Measurements from ENCODE around the gene CHD6. TPM values are rescaled to one million over a fixed set of nuclear protein-coding genes. Genes with fewer than 3 reads are reported as not detected.

Gene CHD6
- total RNA-seq, 4 donors from 2014 or later, result 24.7 to 89.7 (median 36.6) TPM

DNA sequence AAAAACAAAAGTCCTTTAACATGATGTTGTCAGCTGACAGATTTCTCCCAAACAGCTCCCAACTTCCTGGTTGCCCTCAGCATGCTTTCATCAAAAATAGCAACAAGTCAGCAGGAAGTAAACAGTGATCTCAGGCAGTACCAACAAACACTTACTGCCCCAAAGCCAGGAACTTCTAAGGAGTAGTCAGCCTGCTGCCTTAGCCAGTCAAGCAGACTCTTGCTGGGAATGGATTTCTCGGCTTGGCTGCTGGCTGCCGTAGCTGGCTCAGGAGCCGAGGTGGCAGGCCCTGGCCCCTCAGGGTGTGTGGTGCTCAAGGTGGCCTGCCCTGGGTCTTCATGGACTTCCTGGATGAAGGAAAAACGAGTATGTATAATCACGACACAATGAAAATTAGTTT lies 205.0 kb downstream of the CHD6 start:
- TF ChIP-seq, protein P1, sequence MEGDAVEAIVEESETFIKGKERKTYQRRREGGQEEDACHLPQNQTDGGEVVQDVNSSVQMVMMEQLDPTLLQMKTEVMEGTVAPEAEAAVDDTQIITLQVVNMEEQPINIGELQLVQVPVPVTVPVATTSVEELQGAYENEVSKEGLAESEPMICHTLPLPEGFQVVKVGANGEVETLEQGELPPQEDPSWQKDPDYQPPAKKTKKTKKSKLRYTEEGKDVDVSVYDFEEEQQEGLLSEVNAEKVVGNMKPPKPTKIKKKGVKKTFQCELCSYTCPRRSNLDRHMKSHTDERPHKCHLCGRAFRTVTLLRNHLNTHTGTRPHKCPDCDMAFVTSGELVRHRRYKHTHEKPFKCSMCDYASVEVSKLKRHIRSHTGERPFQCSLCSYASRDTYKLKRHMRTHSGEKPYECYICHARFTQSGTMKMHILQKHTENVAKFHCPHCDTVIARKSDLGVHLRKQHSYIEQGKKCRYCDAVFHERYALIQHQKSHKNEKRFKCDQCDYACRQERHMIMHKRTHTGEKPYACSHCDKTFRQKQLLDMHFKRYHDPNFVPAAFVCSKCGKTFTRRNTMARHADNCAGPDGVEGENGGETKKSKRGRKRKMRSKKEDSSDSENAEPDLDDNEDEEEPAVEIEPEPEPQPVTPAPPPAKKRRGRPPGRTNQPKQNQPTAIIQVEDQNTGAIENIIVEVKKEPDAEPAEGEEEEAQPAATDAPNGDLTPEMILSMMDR (IDR thresholded peaks at IDR 0.05), result no peak
- TF ChIP-seq POLR2AphosphoS5 (IDR thresholded peaks at IDR 0.05) (no peak), EP300 (IDR thresholded peaks at IDR 0.05) (no peak), POLR2A (IDR thresholded peaks at IDR 0.05) (no peak)
- no peak for DNase-seq (ENCODE audit: low spot score in 2 of 2)
- Histone ChIP-seq H3K4me1 (peaks cover 25% of the 10 kb centered on the region), H3K27me3 (no peaks in the 10 kb centered on the region), H3K27ac (peak overlapping the region; percentile 5), H3K9me3 (no peaks in the 10 kb centered on the region), H3K36me3 (peaks cover 91% of the 10 kb centered on the region), H3K4me3 (no peak overlapping the region)
- WGBS, result 87% methylated on average over 5 of the region's 5 CpGs

DNA sequence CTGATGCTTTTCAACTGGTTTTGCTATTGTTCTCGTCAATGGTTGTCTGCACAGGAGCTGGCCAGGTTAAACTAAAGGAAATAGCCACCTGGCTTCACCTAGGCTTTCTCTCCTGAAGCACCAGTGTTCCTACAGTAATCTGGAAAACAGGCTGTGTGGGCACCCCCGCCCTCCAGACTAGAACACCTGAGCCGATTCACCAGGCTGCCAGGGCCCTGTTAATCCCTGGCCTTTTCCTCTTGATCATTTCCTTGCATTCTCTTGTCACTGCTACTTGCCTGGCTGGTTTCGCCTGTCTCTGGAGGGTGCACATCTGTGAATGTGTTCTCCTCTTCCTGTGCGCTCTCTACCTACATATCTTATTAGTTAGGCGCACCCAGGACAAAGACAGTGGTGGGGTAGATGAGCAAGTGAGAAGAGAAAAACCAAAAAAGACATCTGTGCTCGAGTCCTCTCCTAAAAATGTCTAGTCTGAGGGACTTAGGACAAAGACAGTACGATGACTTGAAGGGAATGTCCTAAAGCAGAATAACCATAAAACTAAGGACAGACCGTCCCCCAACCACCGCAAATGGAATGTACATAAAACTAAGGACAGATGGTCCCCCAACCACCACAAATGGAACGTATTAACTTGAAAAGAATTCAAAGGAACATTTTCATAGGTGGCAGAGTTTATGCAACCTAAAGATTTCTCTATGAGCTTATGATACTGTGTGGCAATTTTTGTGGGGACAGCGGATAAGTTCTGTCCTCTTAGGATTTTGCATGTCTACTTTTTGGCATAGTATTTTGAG lies 205.7 kb downstream of the CHD6 start:
- no peaks in the 10 kb centered on the region for H3K27me3 ChIP-seq
- peak overlapping the region; percentile 50 for H3K27ac ChIP-seq
- H3K4me3 ChIP-seq, result no peak overlapping the region
- H3K4me1 ChIP-seq, result peaks cover 32% of the 10 kb centered on the region
- TF ChIP-seq EP300 (IDR thresholded peaks at IDR 0.05) (no peak), POLR2AphosphoS5 (IDR thresholded peaks at IDR 0.05) (no peak), POLR2A (IDR thresholded peaks at IDR 0.05) (no peak)
- TF ChIP-seq, protein P1 (IDR thresholded peaks at IDR 0.05), result no peak
- H3K36me3 ChIP-seq, result peaks cover 90% of the 10 kb centered on the region
- H3K9me3 ChIP-seq, result no peaks in the 10 kb centered on the region
- WGBS, result 84% methylated on average over 12 of the region's 12 CpGs
- DNase-seq (ENCODE audit: low spot score in 2 of 2), result no peak

DNA sequence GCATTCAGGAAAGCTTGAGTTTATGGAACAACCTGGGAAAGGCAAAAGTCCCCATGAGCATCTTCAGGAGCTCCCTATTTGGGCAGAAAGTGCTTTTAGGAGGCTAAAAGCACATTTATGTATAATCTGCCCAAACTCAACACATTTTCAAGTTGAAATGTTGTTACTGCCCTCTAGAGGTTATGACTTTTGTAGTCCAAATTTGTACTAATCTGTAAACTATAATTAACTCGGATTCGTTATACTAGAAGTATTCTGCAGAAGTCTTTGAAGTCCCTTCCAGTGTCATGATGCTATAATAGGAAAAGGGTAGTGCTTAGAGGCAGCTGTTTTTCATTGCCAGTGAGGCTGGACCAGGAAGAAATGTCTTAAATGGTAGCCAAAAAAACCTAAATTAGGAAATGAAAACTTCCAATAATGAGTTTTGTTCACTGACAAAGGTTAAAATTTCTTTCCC lies 206.8 kb downstream of the CHD6 start:
- H3K4me3 ChIP-seq, result no peak overlapping the region
- no peak for DNase-seq (ENCODE audit: low spot score in 2 of 2)
- peaks cover 32% of the 10 kb centered on the region for H3K4me1 ChIP-seq
- TF ChIP-seq POLR2AphosphoS5 (IDR thresholded peaks at IDR 0.05), result no peak
- TF ChIP-seq, protein P1 (IDR thresholded peaks at IDR 0.05), result peak; percentile 20 to 21
- no peaks in the 10 kb centered on the region for H3K9me3 ChIP-seq
- no peaks in the 10 kb centered on the region for H3K27me3 ChIP-seq
- H3K27ac ChIP-seq, result peak overlapping the region; percentile 50
- H3K36me3 ChIP-seq, result peaks cover 90% of the 10 kb centered on the region
- 3% methylated on average over 2 of the region's 2 CpGs for WGBS

DNA sequence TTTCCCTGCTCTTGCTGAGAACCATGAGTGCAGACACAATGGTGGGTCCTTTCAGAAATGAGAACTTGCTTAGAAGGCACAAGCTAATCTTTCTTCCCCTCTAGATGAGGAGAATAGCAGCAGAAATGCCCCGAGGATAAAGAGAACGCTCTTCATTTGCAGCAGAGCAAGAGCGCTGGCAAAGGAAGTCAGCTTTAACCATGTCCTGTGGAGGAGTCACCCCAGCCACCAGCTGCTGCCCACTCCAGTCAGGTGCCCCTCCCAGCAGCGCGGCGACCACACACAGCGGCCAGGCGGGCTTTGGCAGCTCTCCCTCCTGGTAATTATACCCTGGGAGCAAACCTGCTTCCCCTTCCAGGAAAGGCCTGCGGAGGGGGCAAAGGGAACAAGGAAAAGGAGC lies 209.2 kb downstream of the CHD6 start:
- 57% methylated on average over 8 of the region's 9 CpGs for WGBS
- Histone ChIP-seq H3K4me1 (peaks cover 32% of the 10 kb centered on the region), H3K27me3 (no peaks in the 10 kb centered on the region), H3K27ac (no peak overlapping the region), H3K36me3 (peaks cover 89% of the 10 kb centered on the region), H3K4me3 (no peak overlapping the region), H3K9me3 (no peaks in the 10 kb centered on the region)
- no peak for TF ChIP-seq POLR2AphosphoS5 (IDR thresholded peaks at IDR 0.05)
- TF ChIP-seq POLR2A (IDR thresholded peaks at IDR 0.05), result no peak
- TF ChIP-seq, protein P1 (IDR thresholded peaks at IDR 0.05), result no peak
- TF ChIP-seq EP300 (IDR thresholded peaks at IDR 0.05), result no peak
- DNase-seq (ENCODE audit: low spot score in 2 of 2), result no peak

DNA sequence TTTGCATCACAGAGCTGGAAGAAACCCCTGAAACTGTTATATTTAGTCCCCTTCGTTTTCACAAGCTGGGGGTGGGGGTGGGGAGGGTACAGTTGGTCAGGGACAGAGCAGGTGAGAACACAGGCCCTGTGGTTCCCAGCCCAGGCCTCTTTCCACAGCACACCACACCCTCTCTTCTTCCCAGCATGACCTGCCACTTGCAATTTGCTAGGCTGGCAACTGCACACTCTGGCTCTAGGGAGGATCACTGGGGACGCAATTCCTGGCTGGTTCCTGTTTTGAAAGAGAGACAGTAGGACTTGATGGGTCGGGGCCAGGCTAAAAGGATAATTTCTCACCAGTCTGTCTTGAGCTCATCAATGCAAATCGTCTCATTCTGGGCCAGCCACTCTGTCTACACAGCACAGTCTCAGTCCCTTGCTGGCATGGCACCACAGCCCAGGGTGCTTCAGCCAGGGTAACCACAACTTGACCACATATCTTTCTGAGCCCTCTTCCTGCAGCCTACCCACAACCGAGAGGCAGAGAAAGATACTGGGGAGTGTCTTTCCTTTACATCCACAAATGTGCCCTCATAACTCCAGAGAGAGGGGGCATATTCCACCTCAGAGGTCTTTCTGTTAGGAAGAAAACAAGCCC lies 209.9 kb downstream of the CHD6 start:
- Histone ChIP-seq H3K9me3 (no peaks in the 10 kb centered on the region), H3K27me3 (no peaks in the 10 kb centered on the region), H3K36me3 (peaks cover 89% of the 10 kb centered on the region), H3K4me1 (peaks cover 32% of the 10 kb centered on the region), H3K27ac (no peak overlapping the region), H3K4me3 (no peak overlapping the region)
- DNase-seq (ENCODE audit: low spot score in 2 of 2), result no peak
- TF ChIP-seq POLR2A (IDR thresholded peaks at IDR 0.05), result no peak
- TF ChIP-seq EP300 (IDR thresholded peaks at IDR 0.05), result no peak
- TF ChIP-seq, protein P1 (IDR thresholded peaks at IDR 0.05), result no peak
- 55% methylated on average over 5 of the region's 5 CpGs for WGBS
